H9 (cell line): ENCODE data around the gene FXYD4. TPM values are rescaled to one million over a fixed set of nuclear protein-coding genes. Genes with fewer than 3 reads are reported as not detected.
A peak's percentile ranks its signal among the peaks of the same experiment; 100 is the strongest.

Experiments
- DNase-seq: peaks from one replicate; pipeline ENCODE4 v3.0.0-alpha.2; 2017
- H2AFZ ChIP-seq: one replicate; pipeline ENCODE4 v1.6.1; 2013; ENCODE audit warnings: mild to moderate bottlenecking, low read length, control low read depth, moderate library complexity
- H2AK5ac ChIP-seq: 2 replicates; pipeline ENCODE4 v1.6.1; 2013; ENCODE audit warnings: low read length, control low read depth, mixed read lengths; ENCODE audit not compliant: insufficient read length
- H2BK120ac ChIP-seq: one replicate; pipeline ENCODE4 v1.6.1; 2013; ENCODE audit warnings: low read depth, mild to moderate bottlenecking, low read length, control low read depth, inconsistent platforms; ENCODE audit not compliant: poor library complexity, severe bottlenecking
- H2BK12ac ChIP-seq: 2 replicates; pipeline ENCODE4 v1.6.1; 2013; ENCODE audit warnings: low read length, control low read depth, mixed read lengths, low read depth; ENCODE audit not compliant: insufficient read length
- H2BK15ac ChIP-seq: 2 replicates; pipeline ENCODE4 v1.6.1; 2013; ENCODE audit warnings: low read depth, low read length, control low read depth
- H2BK20ac ChIP-seq: one replicate; pipeline ENCODE4 v1.6.1; 2013; ENCODE audit warnings: low read depth, mild to moderate bottlenecking, low read length, control low read depth, inconsistent platforms; ENCODE audit not compliant: poor library complexity, severe bottlenecking
- H2BK5ac ChIP-seq: 2 replicates; pipeline ENCODE4 v1.6.1; 2013; ENCODE audit warnings: low read length, control low read depth, mixed read lengths; ENCODE audit not compliant: insufficient read length
- H3K14ac ChIP-seq: 2 replicates; pipeline ENCODE4 v1.6.1; 2013; ENCODE audit warnings: low read length, control low read depth; ENCODE audit not compliant: insufficient read depth
- H3K18ac ChIP-seq: 2 replicates; pipeline ENCODE4 v1.6.1; 2013; ENCODE audit warnings: low read depth, mild to moderate bottlenecking, mixed read lengths, low read length, control low read depth; ENCODE audit not compliant: insufficient read length
- H3K23ac ChIP-seq: 2 replicates; pipeline ENCODE4 v1.6.1; 2013; ENCODE audit warnings: low read length, control low read depth, mixed read lengths, low read depth; ENCODE audit not compliant: insufficient read length
- H3K23me2 ChIP-seq: 2 replicates; pipeline ENCODE4 v1.6.1; 2013; ENCODE audit warnings: low read depth, mild to moderate bottlenecking, mixed read lengths, low read length, control low read depth; ENCODE audit not compliant: insufficient read length, poor library complexity, severe bottlenecking
- H3K27ac ChIP-seq: 2 replicates; pipeline ENCODE4 v1.5.1; 2013; ENCODE audit warnings: low read length, control low read depth, mixed read lengths, low read depth; ENCODE audit not compliant: insufficient read length
- H3K27me3 ChIP-seq: 2 replicates; pipeline ENCODE4 v1.6.1; 2013; ENCODE audit warnings: low read length, control low read depth, inconsistent platforms; ENCODE audit not compliant: insufficient read depth
- H3K4ac ChIP-seq: 2 replicates; pipeline ENCODE4 v1.6.1; 2013; ENCODE audit warnings: low read depth, mild to moderate bottlenecking, control low read depth, inconsistent platforms, low read length, moderate library complexity
- H3K4me1 ChIP-seq: 2 replicates; pipeline ENCODE4 v1.6.1; 2013; ENCODE audit warnings: low read length, control low read depth, inconsistent platforms; ENCODE audit not compliant: insufficient read depth
- H3K4me2 ChIP-seq: 2 replicates; pipeline ENCODE4 v1.6.1; 2013; ENCODE audit warnings: low read length, control low read depth, mixed read lengths; ENCODE audit not compliant: insufficient read length, insufficient read depth
- H3K56ac ChIP-seq: 2 replicates; pipeline ENCODE4 v1.6.1; 2013; ENCODE audit warnings: low read depth, mild to moderate bottlenecking, mixed read lengths, low read length, control low read depth; ENCODE audit not compliant: insufficient read length
- H3K79me1 ChIP-seq: 2 replicates; pipeline ENCODE4 v1.6.1; 2013; ENCODE audit warnings: low read depth, mild to moderate bottlenecking, moderate library complexity, low read length, control low read depth, inconsistent platforms; ENCODE audit not compliant: insufficient read depth, poor library complexity, severe bottlenecking
- H3K79me2 ChIP-seq: 2 replicates; pipeline ENCODE4 v1.6.1; 2013; ENCODE audit warnings: low read length, control low read depth, inconsistent platforms; ENCODE audit not compliant: insufficient read depth
- H3K9ac ChIP-seq: 2 replicates; pipeline ENCODE4 v1.6.1; 2013; ENCODE audit warnings: low read length, control low read depth, mixed read lengths; ENCODE audit not compliant: insufficient read length; ENCODE audit errors: extremely low read depth
- H3K9me3 ChIP-seq: one replicate; pipeline ENCODE4 v1.6.1; 2013; ENCODE audit warnings: low read depth, low read length, inconsistent platforms; ENCODE audit not compliant: control insufficient read depth
- H3T11ph ChIP-seq: one replicate; pipeline ENCODE4 v1.6.1; 2013; ENCODE audit warnings: mild to moderate bottlenecking, low read length, control low read depth, inconsistent platforms
- H4K20me1 ChIP-seq: one replicate; pipeline ENCODE4 v1.6.1; 2013; ENCODE audit not compliant: control insufficient read depth, insufficient read length, insufficient read depth
- H4K5ac ChIP-seq: 2 replicates; pipeline ENCODE4 v1.6.1; 2013; ENCODE audit warnings: low read depth, mild to moderate bottlenecking, mixed read lengths, low read length, control low read depth; ENCODE audit not compliant: insufficient read length
- H4K8ac ChIP-seq: replicated peaks from 2 replicates; pipeline ENCODE4 v1.6.1; 2013; ENCODE audit warnings: low read length, control low read depth, mixed read lengths, low read depth; ENCODE audit not compliant: insufficient read length
- H4K91ac ChIP-seq: 2 replicates; pipeline ENCODE4 v1.6.1; 2013; ENCODE audit warnings: low read depth, mild to moderate bottlenecking, moderate library complexity, mixed read lengths, low read length, control low read depth; ENCODE audit not compliant: insufficient read length
- H3K27ac Mint-ChIP-seq, 3 experiments: 2 replicates in 2 of 3; 3 replicates in 1 of 3; pipeline ENCODE4 v1.8.0; 2020 to 2021; ENCODE audit warnings: mixed read lengths in 3 of 3, mild to moderate bottlenecking in 1 of 3, moderate library complexity in 1 of 3
- H3K27me3 Mint-ChIP-seq: 2 replicates; pipeline ENCODE4 v1.8.0; 2021; ENCODE audit warnings: low read depth, mild to moderate bottlenecking, moderate library complexity, mixed read lengths
- H3K36me3 Mint-ChIP-seq, 3 experiments: 2 replicates in 2 of 3; 3 replicates in 1 of 3; pipeline ENCODE4 v1.8.0; 2020 to 2021; ENCODE audit warnings: low read depth in 3 of 3, mixed read lengths in 3 of 3; ENCODE audit not compliant: insufficient read depth in 1 of 3
- H3K4me1 Mint-ChIP-seq, 2 experiments: 2 replicates each; pipeline ENCODE4 v1.8.0; 2020; ENCODE audit warnings: mixed read lengths in 2 of 2
- H3K4me3 Mint-ChIP-seq, 2 experiments: 2 replicates in 1 of 2; 3 replicates in 1 of 2; pipeline ENCODE4 v1.8.0; 2020 to 2021; ENCODE audit warnings: mild to moderate bottlenecking in 2 of 2, mixed read lengths in 2 of 2, moderate library complexity in 1 of 2
- H3K9me3 Mint-ChIP-seq, 2 experiments: 2 replicates in 1 of 2; 3 replicates in 1 of 2; pipeline ENCODE4 v1.8.0; 2020; ENCODE audit warnings: mild to moderate bottlenecking in 2 of 2, mixed read lengths in 2 of 2, moderate library complexity in 1 of 2
- CTCF ChIP-seq: fragments of 200-600 bp; sonication (generic); conservative IDR thresholded peaks from 3 replicates; pipeline ENCODE4 v1.8.0; 2021; ENCODE audit warnings: antibody characterized with exemption, mild to moderate bottlenecking
- WGBS: extraction: QIAGEN DNeasy Blood & Tissue Kit; methylation state at CpG from one replicate; pipeline ENCODE4 v1.1.7; 2013; ENCODE audit warnings: missing lambda C conversion rate, low lambda C conversion rate, mixed read lengths; ENCODE audit not compliant: insufficient read length; ENCODE audit errors: extremely low coverage; 5-methylcytosine and 5-hydroxymethylcytosine counted together
- total RNA-seq: library from RNA; stranded (reverse); gene quantifications from 2 replicates; pipeline ENCODE4 v1.2.1, GENCODE V29; 2021

The FXYD4 gene
- total RNA-seq, 1 experiment from 2014 or later: not detected

GRCh38 chr10:43390333-43390732, 18.9 kb downstream of the FXYD4 start:
- no peak overlapping the region for H3K18ac ChIP-seq
- no peaks in the 10 kb centered on the region for H4K20me1 ChIP-seq
- no peak overlapping the region for H2BK15ac ChIP-seq
- H3K9me3 ChIP-seq: no peaks in the 10 kb centered on the region
- H3K9ac ChIP-seq: no peak overlapping the region
- H3K27me3 Mint-ChIP-seq: peaks cover 2% of the 10 kb centered on the region; the same call in 1 of the 2 replicates
- H3K27ac Mint-ChIP-seq: peak overlapping the region in 2 of 3 experiments; percentile 16 to 92; a peak in 4 of 7 replicates
- no peak overlapping the region for H3K4me2 ChIP-seq
- no peak overlapping the region for H2BK120ac ChIP-seq
- H4K5ac ChIP-seq: no peak overlapping the region
- H2BK20ac ChIP-seq: no peak overlapping the region
- no CpG with 5 or more reads among the region's 5 CpGs for WGBS
- peaks cover 31 to 33% of the 10 kb centered on the region in 2 experiments for H3K4me1 Mint-ChIP-seq
- no peak overlapping the region for H2AK5ac ChIP-seq
- peaks cover 7% of the 10 kb centered on the region for H3K79me1 ChIP-seq
- H3K4me3 Mint-ChIP-seq: 0 out of 5 replicates have a peak overlapping the region, but pooled peaks of 1 of the 2 experiments have one; percentile 1
- H2AFZ ChIP-seq: no peak overlapping the region
- no peak overlapping the region for H2BK12ac ChIP-seq
- H3K36me3 Mint-ChIP-seq: peaks cover 73 to 98% (median 92%) of the 10 kb centered on the region in 3 experiments
- no peaks in the 10 kb centered on the region for H3K27me3 ChIP-seq
- H3K23me2 ChIP-seq: no peaks in the 10 kb centered on the region
- no peak overlapping the region for H3K27ac ChIP-seq
- H3K56ac ChIP-seq: no peak overlapping the region
- no peaks in the 10 kb centered on the region for H3K9me3 Mint-ChIP-seq
- H3K23ac ChIP-seq: no peak overlapping the region
- H3K4ac ChIP-seq: no peak overlapping the region
- H3T11ph ChIP-seq: no peak overlapping the region
- peaks cover 26% of the 10 kb centered on the region for H3K79me2 ChIP-seq
- H4K91ac ChIP-seq: no peak overlapping the region
- no peak for TF ChIP-seq CTCF
- no peak overlapping the region for H2BK5ac ChIP-seq
- no peak overlapping the region for H3K14ac ChIP-seq
- no peak for DNase-seq
- H4K8ac ChIP-seq: no peak overlapping the region
- H3K4me1 ChIP-seq: no peaks in the 10 kb centered on the region; the same call in 1 of the 2 replicates
